Measurements from ENCODE around the gene CCDC192. TPM values are rescaled to one million over a fixed set of nuclear protein-coding genes. Genes with fewer than 3 reads are reported as not detected.

Gene CCDC192
- polyA plus RNA-seq, 1 donor from 2014 or later: not detected

DNA sequence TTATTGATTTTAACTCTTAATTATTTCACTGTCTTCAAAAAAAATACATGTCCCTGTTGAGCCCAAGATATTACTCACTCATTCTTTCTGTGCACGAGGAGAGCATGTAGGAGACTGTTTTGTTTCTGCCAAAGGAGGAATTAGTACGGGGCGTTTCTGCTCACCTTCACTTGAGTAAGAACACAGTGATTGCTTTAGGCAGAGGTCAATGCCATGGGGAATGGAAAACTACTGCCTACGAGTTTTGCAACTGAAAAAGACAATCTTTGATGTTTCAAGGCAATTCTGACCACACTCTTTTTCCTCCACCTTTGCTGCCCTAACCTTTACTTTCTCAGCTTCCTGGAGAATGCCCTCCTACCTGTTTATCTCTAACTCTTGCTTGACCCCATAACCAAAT is 109.4 kb downstream of the CCDC192 start:
- no peak overlapping the region for H3K4me3 ChIP-seq (ENCODE audit: low read length)
- no peak overlapping the region for H3K9ac ChIP-seq (ENCODE audit: low read length)
- no peaks in the 10 kb centered on the region for H4K20me1 ChIP-seq (ENCODE audit: insufficient read depth)
- no peaks in the 10 kb centered on the region for H3K9me3 ChIP-seq (ENCODE audit: low read length)
- no peak overlapping the region for H2AFZ ChIP-seq (ENCODE audit: low read depth, low read length)
- no peaks in the 10 kb centered on the region for H3K36me3 ChIP-seq (ENCODE audit: insufficient read depth, low read length)
- H3K9me2 ChIP-seq (ENCODE audit: insufficient read depth, low read length): no peaks in the 10 kb centered on the region
- H3K79me2 ChIP-seq (replicated peaks; ENCODE audit: insufficient read depth, low read length): no peaks in the 10 kb centered on the region
- no peak overlapping the region for H3K4me2 ChIP-seq (ENCODE audit: low read length)
- no peak overlapping the region for H3K27ac ChIP-seq (ENCODE audit: low read length)
- H3F3A ChIP-seq (ENCODE audit: insufficient read depth, low read length, poor library complexity, severe bottlenecking): no peaks in the 10 kb centered on the region
- TF ChIP-seq EZH2 (IDR thresholded peaks at IDR 0.05; ENCODE audit: borderline replicate concordance, insufficient read depth, low read length, poor library complexity, severe bottlenecking) (no peak), EP300 (conservative IDR thresholded peaks at IDR 0.05; ENCODE audit: poor library complexity, severe bottlenecking) (no peak), REST (IDR thresholded peaks at IDR 0.05; ENCODE audit: borderline replicate concordance) (no peak), TAF1 (IDR thresholded peaks at IDR 0.05; ENCODE audit: low read depth) (no peak), CTCF (IDR thresholded peaks at IDR 0.05; ENCODE audit: poor library complexity, severe bottlenecking) (no peak), MXI1 (conservative IDR thresholded peaks at IDR 0.05; ENCODE audit: poor library complexity, severe bottlenecking) (no peak), RAD21 (conservative IDR thresholded peaks at IDR 0.05) (no peak), POLR2AphosphoS5 (IDR thresholded peaks at IDR 0.05) (no peak)
- H3K27me3 ChIP-seq (ENCODE audit: insufficient read depth, low read depth, low read length): no peaks in the 10 kb centered on the region

GRCh38 chr5:127813633-127814587 is 110.7 kb downstream of the CCDC192 start:
- H3K4me2 ChIP-seq (ENCODE audit: low read length): no peak overlapping the region
- no peaks in the 10 kb centered on the region for H4K20me1 ChIP-seq (ENCODE audit: insufficient read depth)
- no peaks in the 10 kb centered on the region for H3K9me3 ChIP-seq (ENCODE audit: low read length)
- H3K27ac ChIP-seq (ENCODE audit: low read length): no peak overlapping the region
- no peaks in the 10 kb centered on the region for H3K27me3 ChIP-seq (ENCODE audit: insufficient read depth, low read depth, low read length)
- no peaks in the 10 kb centered on the region for H3K36me3 ChIP-seq (ENCODE audit: insufficient read depth, low read length)
- TF ChIP-seq SMC3 (conservative IDR thresholded peaks at IDR 0.05; ENCODE audit: poor library complexity) (no peak), REST (IDR thresholded peaks at IDR 0.05; ENCODE audit: borderline replicate concordance) (no peak), EZH2 (IDR thresholded peaks at IDR 0.05; ENCODE audit: borderline replicate concordance, insufficient read depth, low read length, poor library complexity, severe bottlenecking) (no peak), RAD21 (conservative IDR thresholded peaks at IDR 0.05) (no peak), EP300 (conservative IDR thresholded peaks at IDR 0.05; ENCODE audit: poor library complexity, severe bottlenecking) (no peak)
- no peaks in the 10 kb centered on the region for H3F3A ChIP-seq (ENCODE audit: insufficient read depth, low read length, poor library complexity, severe bottlenecking)
- H3K9me2 ChIP-seq (ENCODE audit: insufficient read depth, low read length): no peaks in the 10 kb centered on the region
- no peak overlapping the region for H3K9ac ChIP-seq (ENCODE audit: low read length)
- H3K79me2 ChIP-seq (replicated peaks; ENCODE audit: insufficient read depth, low read length): no peaks in the 10 kb centered on the region
- H3K4me3 ChIP-seq (ENCODE audit: low read length): no peak overlapping the region
- H2AFZ ChIP-seq (ENCODE audit: low read depth, low read length): no peak overlapping the region

Measured in neural cell (in vitro differentiated cells).